ENCODE results near the gene ARID1B. TPM values are rescaled to one million over a fixed set of nuclear protein-coding genes. Genes with fewer than 3 reads are reported as not detected.

Gene ARID1B
- total and polyA plus RNA-seq, 2 of the 4 experiments (the other 2 are of a cell fraction), result 14.5 to 20.1 TPM

- H3K79me1 ChIP-seq (ENCODE audit: low read depth in 1 of 2, low read length in 2 of 2), result peaks cover 8% of the 10 kb centered on the region in 2 experiments; a peak in 2 of 4 replicates
- H2AFZ ChIP-seq (replicated peaks; ENCODE audit: low read length, poor library complexity), result no peak overlapping the region
- no peak overlapping the region for H3K18ac ChIP-seq (ENCODE audit: low read depth, low read length)
- H3K4me1 ChIP-seq (ENCODE audit: control insufficient read depth, insufficient read depth, low read length), result no peaks in the 10 kb centered on the region
- dilution Hi-C loops (cut with HindIII; ENCODE audit: low sequenced_read_pairs, unreplicated experiment), result no loop called here
- no peak overlapping the region for H3K14ac ChIP-seq (replicated peaks; ENCODE audit: low read depth, low read length)
- no peaks in the 10 kb centered on the region for H4K20me1 ChIP-seq (ENCODE audit: insufficient read depth, low read length)
- BruUV-seq (replicated peaks), result no TSS peak
- no peak overlapping the region for H2AK5ac ChIP-seq (ENCODE audit: low read depth, low read length)
- no peak for DNase-seq
- TF ChIP-seq, protein P1, sequence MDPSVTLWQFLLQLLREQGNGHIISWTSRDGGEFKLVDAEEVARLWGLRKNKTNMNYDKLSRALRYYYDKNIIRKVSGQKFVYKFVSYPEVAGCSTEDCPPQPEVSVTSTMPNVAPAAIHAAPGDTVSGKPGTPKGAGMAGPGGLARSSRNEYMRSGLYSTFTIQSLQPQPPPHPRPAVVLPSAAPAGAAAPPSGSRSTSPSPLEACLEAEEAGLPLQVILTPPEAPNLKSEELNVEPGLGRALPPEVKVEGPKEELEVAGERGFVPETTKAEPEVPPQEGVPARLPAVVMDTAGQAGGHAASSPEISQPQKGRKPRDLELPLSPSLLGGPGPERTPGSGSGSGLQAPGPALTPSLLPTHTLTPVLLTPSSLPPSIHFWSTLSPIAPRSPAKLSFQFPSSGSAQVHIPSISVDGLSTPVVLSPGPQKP (IDR thresholded peaks at IDR 0.05; ENCODE audit: borderline replicate concordance, low read depth, low read length), result no peak
- H2BK20ac ChIP-seq (ENCODE audit: low read depth, low read length), result no peak overlapping the region
- H3K23ac ChIP-seq (ENCODE audit: low read depth, low read length), result no peak overlapping the region
- POLR2A ChIA-PET (ENCODE audit: unreplicated experiment), result no interaction called here
- no peak overlapping the region for H4K91ac ChIP-seq (ENCODE audit: insufficient read depth, low read depth, low read length)
- no peak overlapping the region for H3K9ac ChIP-seq (ENCODE audit: low read depth, low read length)
- no peak overlapping the region for H2BK120ac ChIP-seq (ENCODE audit: low read depth, low read length)
- no peak overlapping the region for H4K8ac ChIP-seq (ENCODE audit: low read depth in 2 of 2, low read length in 2 of 2)
- no peak overlapping the region for H3K27ac ChIP-seq (ENCODE audit: insufficient read depth, low read length)
- no peak overlapping the region for H2BK5ac ChIP-seq (ENCODE audit: low read depth, low read length, poor library complexity, severe bottlenecking)
- CTCF ChIA-PET, result no interaction called here
- H3K4me2 ChIP-seq (ENCODE audit: low read depth, low read length), result no peak overlapping the region
- intact Hi-C loops (cut with micrococcal nuclease), result no loop called here
- H3K56ac ChIP-seq (ENCODE audit: extremely low read depth, insufficient read depth, low read length), result no peak overlapping the region
- H2BK15ac ChIP-seq (ENCODE audit: low read depth, low read length), result no peak overlapping the region
- H4K5ac ChIP-seq (ENCODE audit: low read depth, low read length), result no peak overlapping the region
- WGBS, 2 experiments (ENCODE audit: extremely low coverage in 2 of 2, insufficient read length in 1 of 2), result 94% methylated on average over 3 of the region's 9 CpGs; no CpG with 5 or more reads in 1 of the 2 experiments
- peaks cover 21% of the 10 kb centered on the region for H3K36me3 ChIP-seq (ENCODE audit: control insufficient read depth, insufficient read depth, low read length)
- ATAC-seq (ENCODE audit: low read depth), result no peak
- no peak overlapping the region for H3K4ac ChIP-seq (ENCODE audit: low read depth, low read length)
- H3K27me3 ChIP-seq (ENCODE audit: control insufficient read depth, insufficient read depth, low read length), result no peaks in the 10 kb centered on the region
- in situ Hi-C loops (cut with MboI; ENCODE audit: low sequenced_read_pairs), result no loop called here
- H3K9me3 ChIP-seq (ENCODE audit: control insufficient read depth, insufficient read depth, low read length), result no peaks in the 10 kb centered on the region
- no peak overlapping the region for H2AK9ac ChIP-seq (replicated peaks; ENCODE audit: low read depth, low read length, poor library complexity)
- H3K4me3 ChIP-seq (ENCODE audit: insufficient read depth, low read depth, low read length), result no peak overlapping the region
- peaks cover 14% of the 10 kb centered on the region for H3K9me1 ChIP-seq (ENCODE audit: insufficient read depth, low read length)
Measured at GRCh38 chr6:157157258-157157657, 380.1 kb downstream of the ARID1B start.

Data from IMR-90 (cell line).